GM21717 (cell line): Measurements from ENCODE around the gene DLGAP4.

Experiments
- ATAC-seq: cut with Tn5 transposase; IDR thresholded peaks from one replicate; pipeline ENCODE4 v1.9.1; 2021; ENCODE audit warnings: mild to moderate bottlenecking, moderate library complexity; ENCODE audit not compliant: unreplicated experiment

The DLGAP4 gene, protein sequence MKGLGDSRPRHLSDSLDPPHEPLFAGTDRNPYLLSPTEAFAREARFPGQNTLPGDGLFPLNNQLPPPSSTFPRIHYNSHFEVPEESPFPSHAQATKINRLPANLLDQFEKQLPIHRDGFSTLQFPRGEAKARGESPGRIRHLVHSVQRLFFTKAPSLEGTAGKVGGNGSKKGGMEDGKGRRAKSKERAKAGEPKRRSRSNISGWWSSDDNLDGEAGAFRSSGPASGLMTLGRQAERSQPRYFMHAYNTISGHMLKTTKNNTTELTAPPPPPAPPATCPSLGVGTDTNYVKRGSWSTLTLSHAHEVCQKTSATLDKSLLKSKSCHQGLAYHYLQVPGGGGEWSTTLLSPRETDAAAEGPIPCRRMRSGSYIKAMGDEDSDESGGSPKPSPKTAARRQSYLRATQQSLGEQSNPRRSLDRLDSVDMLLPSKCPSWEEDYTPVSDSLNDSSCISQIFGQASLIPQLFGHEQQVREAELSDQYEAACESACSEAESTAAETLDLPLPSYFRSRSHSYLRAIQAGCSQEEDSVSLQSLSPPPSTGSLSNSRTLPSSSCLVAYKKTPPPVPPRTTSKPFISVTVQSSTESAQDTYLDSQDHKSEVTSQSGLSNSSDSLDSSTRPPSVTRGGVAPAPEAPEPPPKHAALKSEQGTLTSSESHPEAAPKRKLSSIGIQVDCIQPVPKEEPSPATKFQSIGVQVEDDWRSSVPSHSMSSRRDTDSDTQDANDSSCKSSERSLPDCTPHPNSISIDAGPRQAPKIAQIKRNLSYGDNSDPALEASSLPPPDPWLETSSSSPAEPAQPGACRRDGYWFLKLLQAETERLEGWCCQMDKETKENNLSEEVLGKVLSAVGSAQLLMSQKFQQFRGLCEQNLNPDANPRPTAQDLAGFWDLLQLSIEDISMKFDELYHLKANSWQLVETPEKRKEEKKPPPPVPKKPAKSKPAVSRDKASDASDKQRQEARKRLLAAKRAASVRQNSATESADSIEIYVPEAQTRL

DNA sequence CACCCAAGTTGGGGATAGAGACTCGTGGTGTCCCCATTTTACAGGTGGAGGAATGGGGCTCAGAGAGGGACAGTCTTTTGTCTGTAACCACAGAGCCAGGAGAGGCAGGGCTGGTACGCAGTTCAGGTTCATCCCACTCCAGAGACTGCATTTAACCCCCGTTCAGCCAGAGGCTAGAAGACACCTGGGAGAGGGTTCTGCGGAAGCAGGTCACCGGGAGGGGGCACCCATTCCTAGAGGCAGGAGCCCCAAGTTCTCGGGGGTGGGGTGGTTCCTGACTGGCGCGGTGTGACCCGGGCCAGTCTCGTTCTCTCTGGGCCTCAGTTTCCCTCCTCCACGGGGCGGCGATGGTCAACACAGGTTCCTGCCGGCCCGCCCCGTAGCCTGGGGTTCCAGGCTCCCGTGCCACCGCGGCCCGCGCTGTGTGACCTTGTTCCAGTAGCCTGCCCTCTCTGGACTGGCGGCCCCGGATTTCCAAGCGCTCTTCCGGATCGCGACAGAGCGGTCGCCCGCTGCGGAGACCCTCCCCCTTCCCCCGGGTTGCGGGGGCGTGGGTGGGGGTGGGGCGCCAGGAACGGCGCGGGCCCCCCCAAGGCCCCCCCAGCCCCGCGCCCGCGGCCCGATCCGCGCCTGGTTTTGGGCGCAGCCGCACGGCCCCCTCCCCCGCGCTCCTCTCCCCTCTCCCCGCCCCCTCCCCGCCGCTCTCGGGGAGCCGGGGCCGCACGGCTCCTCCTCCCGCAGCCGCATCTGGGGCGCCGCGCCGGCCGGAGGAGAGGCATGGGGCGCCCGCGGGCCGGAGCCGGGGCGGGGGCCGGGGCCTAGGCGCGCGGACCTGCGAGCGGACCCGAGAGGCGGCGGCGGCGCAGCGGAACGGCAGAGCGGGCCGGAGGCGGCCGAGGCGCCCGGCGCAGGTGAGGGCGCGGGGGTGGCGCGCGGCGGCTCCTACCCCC, at the start of gene DLGAP4:
TSS of gene DLGAP4 (plus strand) at position 738 of the 950 bp plus-strand sequence. CDS start 125,379 bp downstream, outside the sequence.
- no peak for ATAC-seq

DNA sequence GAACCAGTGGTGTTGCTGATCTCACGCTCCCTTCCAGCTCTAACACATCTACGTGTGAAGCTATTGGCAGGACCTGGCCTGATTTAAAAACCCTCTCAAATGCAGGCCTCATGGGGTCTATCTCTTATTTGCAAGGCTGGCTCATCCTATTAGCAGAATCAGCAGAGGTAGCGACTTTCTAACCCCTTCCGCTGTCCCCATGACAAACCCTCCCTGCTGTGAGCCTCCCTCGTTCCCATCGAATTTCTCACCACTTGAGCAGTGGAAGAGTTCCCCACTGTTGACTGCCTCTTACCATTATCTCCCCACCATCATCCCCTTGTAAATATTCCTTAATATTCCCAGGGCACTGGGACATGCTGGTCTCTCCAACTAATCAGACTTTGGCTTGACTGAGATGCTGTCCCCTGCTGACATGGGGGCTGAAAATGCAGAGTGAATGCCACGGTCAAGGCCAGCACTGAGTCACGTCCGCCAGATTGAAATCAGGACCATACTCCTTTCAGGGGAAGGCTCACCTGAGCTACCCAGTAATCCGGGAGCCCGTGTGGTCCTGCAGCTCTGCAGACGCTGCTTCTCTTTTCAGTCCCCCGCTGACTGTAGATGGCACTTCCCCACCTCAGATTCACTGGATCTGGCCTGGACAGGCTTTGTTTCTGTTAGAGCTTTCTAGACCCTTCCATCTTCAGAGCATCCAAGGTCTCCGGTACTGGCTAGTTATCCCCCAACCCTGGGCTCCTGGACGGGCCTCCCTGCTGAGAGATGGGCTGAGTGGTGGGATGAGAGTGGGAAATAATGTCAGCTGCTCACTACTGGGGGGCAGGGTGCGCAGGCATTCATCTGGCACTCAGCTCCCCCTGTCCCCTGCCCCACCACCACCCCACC, 46.7 kb upstream of the DLGAP4 start:
- ATAC-seq = no peak

DNA sequence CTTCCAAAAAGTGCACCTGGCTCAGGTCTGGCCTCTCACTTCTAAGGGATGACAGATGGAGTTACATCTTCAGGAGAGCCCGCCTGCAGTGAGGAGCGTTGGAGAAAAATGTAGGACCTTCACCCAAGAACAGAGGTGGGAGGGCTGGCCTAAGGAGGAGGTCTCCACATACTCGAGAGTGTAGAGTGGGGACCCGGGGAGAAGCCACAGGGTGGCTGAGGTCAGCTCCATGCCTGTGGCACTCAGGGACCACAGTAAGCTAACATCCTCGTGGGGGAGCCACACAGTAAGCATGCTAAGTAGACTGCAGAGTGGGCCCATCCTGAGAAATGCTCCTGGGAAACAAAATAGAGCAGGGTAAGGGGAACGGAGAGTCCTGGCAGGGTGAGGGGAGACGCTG, 45.8 kb upstream of the DLGAP4 start:
- no peak for ATAC-seq

DNA sequence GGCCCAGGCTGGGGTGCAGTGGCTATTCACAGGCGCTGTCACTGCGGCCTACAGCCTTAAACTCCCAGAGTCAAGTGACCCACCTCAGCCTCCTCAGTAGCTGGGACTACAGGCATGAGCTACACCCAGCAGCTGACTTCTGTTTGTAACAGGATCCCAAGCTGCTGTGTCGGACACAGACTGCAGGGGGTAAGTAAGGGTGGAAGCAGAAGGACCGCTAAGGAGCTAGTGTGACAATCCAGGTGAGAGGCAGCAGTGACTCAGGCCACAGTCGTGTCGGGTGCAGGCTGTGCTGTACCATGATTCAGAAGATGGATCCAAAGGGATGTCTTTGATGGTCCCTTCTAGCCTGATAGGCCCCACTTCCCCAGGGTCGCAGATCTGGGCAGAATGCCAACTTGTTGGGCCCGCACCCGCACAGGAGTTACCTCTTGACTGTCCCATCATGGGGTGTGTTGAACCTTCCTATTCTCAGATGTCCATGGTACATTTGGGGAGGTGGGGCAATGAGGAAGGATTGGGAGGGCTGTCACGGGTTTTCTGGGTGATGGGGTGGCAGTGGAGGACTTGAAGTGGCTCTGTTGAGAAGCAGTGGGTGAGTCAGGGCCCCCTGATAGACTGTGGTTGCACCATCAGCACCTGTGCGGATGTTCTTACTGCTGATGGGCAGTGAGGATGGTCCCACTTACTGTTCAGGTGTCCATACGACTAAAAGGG, 44.6 kb upstream of the DLGAP4 start:
- ATAC-seq = no peak

DNA sequence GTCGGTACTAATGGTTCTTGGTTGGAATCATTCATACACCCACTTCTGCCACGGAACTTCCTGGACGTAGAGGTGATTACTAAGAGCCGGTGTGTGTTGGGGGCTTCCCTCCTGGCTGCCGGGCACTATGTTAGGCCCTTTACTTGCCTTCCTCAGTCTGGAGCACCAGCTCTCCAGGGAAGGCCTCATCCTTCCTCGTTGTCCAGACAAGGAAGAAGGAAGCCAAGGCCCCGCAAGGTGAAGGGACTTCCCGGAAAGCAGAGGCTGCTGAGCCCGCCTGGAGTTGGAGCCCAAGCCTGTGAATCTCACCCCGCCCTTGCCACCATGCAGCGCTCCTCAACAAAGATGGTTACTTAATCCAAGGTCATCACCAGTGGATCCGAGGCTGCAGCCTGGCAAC, 43.7 kb upstream of the DLGAP4 start:
- no peak for ATAC-seq

DNA sequence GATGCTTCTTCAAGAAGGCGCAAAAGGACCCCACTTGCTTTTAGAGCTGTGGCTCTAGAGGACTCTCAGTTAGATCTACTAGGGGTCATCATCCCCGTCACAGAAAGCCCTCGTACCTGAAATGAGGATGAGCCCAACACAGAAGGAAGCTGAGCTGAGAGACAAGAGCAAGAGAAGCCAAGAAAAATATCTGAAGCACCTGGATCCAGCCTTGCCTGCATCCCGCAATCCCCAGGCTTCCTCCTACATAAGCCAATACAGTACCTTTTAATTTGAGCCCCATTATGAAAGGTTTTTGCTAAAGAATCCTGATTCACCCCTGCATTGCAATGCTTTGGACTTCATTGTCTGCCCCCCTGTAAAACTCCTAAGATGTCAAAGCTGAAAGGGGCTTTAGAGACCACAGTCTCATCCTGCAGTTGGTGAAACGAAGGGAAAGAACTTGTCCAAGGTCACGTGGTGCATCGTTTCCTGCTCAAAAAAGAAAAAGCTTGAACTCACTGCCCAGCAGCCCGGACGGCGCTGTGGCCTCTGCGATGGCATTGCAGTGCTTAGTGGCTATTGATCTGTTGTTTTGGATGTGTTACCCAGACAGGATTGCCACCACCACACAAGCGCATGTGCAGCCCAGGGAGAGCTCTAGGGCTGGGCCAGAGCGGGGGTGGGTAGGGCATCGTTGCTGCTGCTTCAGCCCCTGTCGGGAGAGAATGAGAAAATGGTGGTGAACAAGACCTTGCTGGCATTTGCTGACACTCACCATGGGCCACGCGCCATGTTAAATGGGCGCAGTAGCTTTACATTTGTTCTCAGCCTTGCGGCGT, 41.5 kb upstream of the DLGAP4 start:
- ATAC-seq = no peak

DNA sequence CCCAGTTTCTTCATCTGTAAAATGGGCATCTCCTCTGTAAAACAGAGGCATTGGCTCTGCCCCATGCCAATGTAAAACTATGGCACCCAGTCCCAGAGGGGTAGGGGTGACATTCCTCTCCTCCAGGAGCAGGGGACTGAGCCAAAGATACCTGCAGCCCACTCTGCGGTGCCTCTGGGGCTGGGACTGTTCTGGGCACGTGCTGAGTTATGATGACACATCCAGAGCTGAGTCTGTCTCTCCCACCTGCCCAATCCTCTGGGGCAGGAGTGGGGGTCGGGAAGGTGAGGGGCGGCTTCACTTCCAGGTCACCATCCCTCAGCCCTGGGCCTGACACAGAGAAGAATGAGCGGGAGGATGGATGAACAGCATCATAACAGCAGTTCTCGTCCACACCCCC, 40.0 kb upstream of the DLGAP4 start:
- no peak for ATAC-seq

DNA sequence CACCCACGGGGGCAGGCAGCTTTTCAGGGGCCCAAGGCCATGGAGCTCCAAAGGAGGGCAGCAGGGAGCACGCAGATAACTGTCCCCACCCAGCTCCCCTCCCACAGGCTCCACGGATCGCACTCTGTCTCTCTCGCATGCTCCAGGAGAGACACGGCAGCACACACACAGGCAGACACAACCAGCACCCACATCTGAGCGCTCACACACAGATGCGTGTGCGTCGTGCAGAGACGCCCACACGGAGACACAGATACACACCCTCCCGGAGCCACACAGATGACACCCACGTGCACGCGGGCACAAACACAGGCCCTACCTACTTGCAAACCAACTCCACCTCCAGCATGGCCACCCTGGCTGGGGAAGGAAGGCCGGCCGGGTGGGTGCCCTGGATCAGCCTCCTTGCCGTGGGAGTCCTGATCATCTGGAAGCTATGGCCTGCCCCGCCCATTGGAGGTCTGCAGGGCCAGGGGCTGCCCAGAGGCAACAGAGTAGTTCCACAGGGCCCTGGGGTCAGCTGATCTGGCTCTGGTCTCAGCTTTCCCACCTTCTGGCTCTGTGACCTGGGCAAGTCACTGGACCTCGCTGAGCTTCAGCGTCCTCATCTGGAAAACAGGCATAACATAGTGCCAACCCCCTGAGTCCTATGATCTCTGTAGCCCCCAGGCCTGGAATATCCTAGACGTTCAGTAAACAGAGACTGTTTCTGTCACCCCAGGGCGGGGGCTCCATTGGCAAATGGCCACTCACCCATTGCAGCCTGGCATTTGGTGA, 38.3 kb upstream of the DLGAP4 start:
- no peak for ATAC-seq

DNA sequence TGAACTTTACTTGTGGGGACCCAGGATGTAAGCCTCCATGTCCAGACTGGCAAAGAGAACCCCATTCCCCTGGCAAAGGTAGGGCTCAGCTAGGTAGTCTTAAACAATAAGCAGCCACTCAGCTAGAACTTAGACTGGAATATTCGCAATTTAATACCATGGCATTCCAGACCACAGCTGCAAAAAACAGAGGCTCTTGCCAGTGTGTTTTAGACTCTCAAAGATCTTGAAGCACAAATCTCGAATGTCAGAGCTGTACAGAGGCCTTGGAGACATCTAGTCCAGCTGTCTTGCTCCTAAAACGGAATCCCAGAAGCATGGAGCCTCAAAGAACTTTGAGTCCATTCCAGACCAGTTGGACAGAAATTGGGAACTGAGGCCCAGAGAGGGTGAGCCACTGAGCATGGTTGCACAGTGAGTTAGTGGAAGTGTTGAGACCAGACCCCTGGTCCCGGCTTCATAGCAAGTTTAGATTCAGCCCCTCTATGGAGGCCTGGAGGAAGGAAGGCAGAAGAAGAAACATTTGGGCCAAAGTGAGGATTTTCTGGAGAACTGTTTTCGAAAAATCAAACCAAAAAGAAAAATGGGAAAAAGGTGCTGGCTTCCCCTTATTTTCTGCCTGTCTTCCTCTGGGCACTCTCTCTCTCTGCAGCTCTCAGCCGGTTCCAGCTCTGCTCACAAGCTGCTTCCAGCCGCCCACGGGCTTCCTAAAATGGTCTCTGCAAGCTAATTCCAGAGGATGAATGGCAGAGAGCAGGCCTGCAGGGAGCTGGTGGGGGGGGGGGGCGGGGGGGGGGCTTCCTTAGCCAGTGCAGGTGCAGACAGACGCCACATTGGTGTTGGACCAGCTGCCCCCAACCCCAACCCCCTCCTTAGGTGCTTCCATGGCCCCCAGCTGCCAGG, 37.4 kb upstream of the DLGAP4 start:
- ATAC-seq = no peak

DNA sequence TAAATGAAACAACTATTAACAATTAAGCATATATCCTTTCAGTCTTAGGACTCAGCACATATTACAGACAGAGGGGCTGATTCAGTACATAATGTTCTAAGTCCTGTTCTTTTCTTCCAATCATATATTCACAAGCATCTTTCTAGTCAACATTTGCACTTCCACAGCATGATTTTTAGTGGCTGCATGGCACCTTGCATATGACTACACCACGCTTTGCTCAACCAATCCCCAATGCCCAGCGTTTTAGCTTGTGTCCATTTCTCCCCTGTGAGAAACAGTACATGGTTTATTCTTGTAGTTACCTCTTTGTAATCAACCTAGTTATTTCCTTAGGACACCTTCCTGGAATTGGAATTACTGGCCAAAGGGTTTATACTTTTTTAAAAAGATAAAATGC, 36.6 kb upstream of the DLGAP4 start:
- ATAC-seq = no peak

DNA sequence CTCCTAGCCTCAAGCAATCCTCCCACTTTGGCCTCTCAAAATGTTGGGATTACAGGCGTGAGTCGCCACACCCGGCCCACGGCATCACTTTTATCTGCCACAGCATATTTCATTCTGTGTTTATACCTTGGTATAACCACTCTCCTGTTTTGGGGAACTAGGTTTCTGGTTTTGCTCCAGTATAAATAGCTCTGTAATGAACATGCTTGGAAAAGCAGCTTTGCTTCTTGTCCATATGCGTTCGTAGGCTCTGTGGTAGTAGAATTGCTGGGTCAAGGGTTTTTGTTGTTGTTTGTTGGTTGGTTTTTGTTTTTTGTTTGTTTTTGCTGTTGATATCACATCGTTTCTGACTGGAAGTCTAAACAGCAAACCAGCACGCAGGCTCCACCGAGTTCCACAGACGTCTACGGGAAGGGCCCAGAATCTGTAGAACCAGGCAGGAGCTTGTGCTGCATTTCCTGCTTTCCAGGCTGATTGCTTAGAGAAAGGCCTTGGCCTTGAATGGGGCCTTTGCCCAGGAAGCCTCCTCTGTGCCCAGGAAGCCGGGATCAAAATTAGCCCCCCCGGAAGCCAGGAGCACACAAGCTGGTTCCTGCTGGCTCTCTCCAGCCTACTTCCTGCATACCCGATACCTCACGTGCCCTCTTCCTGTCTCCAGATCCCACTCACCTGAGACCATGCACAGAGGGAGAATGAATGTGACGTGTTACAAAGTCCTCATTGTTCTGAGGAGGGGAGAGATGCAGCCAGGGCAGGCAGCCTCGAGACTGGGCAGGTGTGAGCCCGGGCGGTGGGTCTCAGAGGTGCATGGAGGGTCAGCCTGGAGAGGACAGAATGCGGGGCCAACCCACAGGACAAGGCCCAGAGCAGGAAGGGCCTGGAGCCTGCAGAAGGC, 35.1 kb upstream of the DLGAP4 start:
- no peak for ATAC-seq

DNA sequence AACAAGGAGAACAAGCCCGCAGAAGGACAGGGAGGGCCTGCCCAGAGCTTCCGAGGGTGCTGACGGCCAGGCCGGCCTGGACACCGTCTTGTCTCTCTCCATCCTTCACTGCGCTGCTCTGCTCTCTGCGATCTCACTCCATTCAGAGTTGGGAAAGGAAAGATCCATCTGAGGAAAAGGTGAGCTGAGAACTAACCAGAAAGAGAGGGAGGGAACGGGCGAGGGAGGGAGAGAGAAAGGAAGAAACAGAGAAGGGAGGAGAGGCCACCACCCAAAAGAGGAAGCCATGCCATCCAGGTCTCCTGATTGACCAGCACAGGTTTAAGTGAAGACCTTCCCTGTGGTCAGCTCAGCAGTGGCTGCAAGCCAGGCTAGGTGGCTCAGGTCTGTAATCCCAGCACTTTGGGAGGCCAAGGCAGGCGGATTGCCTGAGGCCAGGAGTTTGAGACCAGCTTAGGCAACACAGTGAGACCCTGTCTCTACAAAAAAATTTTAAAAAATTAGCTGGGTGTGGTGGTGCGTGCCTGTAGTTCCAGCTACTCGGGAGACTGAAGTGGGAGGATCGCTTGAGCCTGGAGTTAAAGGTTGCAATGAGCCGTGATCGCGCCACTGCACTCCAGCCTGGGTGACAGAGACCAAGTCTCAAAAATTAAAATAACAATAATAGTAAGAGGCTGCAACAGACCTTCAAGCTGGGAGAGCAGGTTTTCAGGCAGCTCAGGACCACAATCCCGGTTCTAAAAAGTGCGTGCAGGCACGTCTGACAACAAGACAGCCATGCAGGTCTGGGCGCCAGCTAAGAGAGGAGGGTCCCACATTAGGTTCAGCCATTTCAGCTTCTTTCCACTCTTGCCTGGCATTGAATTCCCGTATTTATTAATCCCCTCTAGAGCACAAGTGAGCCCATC, 34.2 kb upstream of the DLGAP4 start:
- ATAC-seq = no peak

DNA sequence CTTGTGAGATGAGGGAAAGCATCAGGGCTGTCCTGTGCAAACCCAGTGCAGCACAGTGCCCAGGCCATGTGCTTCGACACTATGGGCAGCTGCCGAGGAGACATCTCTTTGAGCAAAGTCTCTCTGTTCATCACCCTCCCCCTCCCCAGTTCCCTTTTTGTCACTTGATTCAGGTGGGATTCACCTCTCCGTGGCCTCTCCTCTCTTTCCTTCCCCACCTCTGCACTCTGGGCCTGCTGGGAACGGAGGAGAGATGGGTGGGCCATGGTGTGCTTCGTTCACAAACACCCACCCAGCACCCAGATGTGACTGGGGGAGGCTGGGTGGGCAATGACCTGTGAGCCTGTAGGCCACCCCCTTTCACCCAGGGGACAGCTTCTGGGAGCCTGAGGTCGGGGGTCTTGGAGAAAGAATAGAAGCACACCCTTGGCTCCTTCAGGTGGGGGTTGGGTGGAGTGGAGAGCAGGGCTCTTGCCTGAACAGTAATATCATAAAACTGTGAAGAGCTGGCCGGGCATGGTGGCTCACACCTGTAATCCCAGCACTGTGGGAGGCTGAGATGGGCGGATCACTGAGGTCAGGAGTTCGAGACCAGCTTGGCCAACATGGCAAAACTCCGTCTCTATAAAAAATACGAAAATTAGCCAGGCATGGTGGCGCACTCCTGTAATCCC, 33.5 kb upstream of the DLGAP4 start:
- ATAC-seq = no peak
